Lung microvascular endothelial cell (primary cell): ENCODE data around the gene NCKAP5. TPM values are rescaled to one million over a fixed set of nuclear protein-coding genes. Genes with fewer than 3 reads are reported as not detected.
"Not testable (repeated sequence)": the region's sequence is repeated elsewhere in the genome, so short reads cannot be mapped to it uniquely, and the experiment has no call there.

Experiments used
- DNase-seq, 2 donors: peaks; one replicate each; pipeline versions ENCODE4 v3.0.0 to v3.0.0-alpha.2; 2010; ENCODE audit warnings: low read depth in 2 of 2
- total RNA-seq: library from RNA; depleted of rRNA; stranded (reverse); fragments of >200 nt; gene quantifications from 2 replicates; pipeline ENCODE4 v1.2.1, GENCODE V29; 2014

The NCKAP5 gene
- total RNA-seq, 1 donor from 2014 or later, result under 0.01 TPM

GRCh38 chr2:133497951-133498565, 70.2 kb downstream of the NCKAP5 start:
- DNase-seq, result no peak

- DNase-seq, result no peak
Measured at GRCh38 chr2:133497270-133497893, 70.9 kb downstream of the NCKAP5 start.

GRCh38 chr2:133496501-133497269, 71.6 kb downstream of the NCKAP5 start:
- DNase-seq, result no peak

- DNase-seq, result no peak
Measured at GRCh38 chr2:133495226-133495625, 73.0 kb downstream of the NCKAP5 start.

- no peak for DNase-seq
Measured at GRCh38 chr2:133492719-133493380, 75.4 kb downstream of the NCKAP5 start.

- no peak for DNase-seq
Measured at GRCh38 chr2:133490411-133490980, 77.8 kb downstream of the NCKAP5 start.

- DNase-seq, result peak in 1 of 2 donors; percentile 9
Measured at GRCh38 chr2:133489641-133490410, 78.4 kb downstream of the NCKAP5 start.

GRCh38 chr2:133489146-133489545, 79.1 kb downstream of the NCKAP5 start:
- DNase-seq, result no peak

- DNase-seq, result peak in 1 of 2 donors; percentile 60
Measured at GRCh38 chr2:133486771-133487191, 81.5 kb downstream of the NCKAP5 start.

GRCh38 chr2:133485868-133486267, 82.4 kb downstream of the NCKAP5 start:
- DNase-seq, result no peak

GRCh38 chr2:133484784-133485183, 83.5 kb downstream of the NCKAP5 start:
- DNase-seq, result no peak

GRCh38 chr2:133484106-133484505, 84.2 kb downstream of the NCKAP5 start:
- peak in 1 of 2 donors; percentile 53 for DNase-seq

GRCh38 chr2:133483181-133483580, 85.1 kb downstream of the NCKAP5 start:
- DNase-seq, result no peak

- DNase-seq, result no peak
Measured at GRCh38 chr2:133480707-133481429, 87.4 kb downstream of the NCKAP5 start.

- peak in 1 of 2 donors; percentile 5 for DNase-seq
Measured at GRCh38 chr2:133477616-133477990, 90.7 kb downstream of the NCKAP5 start.

GRCh38 chr2:133476931-133477615, 91.2 kb downstream of the NCKAP5 start:
- no peak for DNase-seq

- no peak for DNase-seq
Measured at GRCh38 chr2:133476286-133476685, 92.0 kb downstream of the NCKAP5 start.

- DNase-seq, result no peak
Measured at GRCh38 chr2:133475610-133476009, 92.7 kb downstream of the NCKAP5 start.

- DNase-seq, result not testable (repeated sequence)
Measured at GRCh38 chr2:133470446-133470845, 97.8 kb downstream of the NCKAP5 start.

- DNase-seq, result no peak
Measured at GRCh38 chr2:133462811-133463210, 105.5 kb downstream of the NCKAP5 start.
